HepG2 (cell line): ENCODE results near the gene ABCA8. TPM values are rescaled to one million over a fixed set of nuclear protein-coding genes. Genes with fewer than 3 reads are reported as not detected.
A peak's percentile ranks its signal among the peaks of the same experiment; 100 is the strongest.
"Not testable (repeated sequence)": the region's sequence is repeated elsewhere in the genome, so short reads cannot be mapped to it uniquely, and the experiment has no call there.

Experiments
- ATAC-seq: fragments of 200-7000 bp; cut with Tn5 transposase; 3 replicates; pipeline ENCODE4 v1.9.1; 2020; ENCODE audit warnings: mild to moderate bottlenecking, moderate library complexity
- BruUV-seq: library from RNA; stranded (reverse); fragments of 400-500 nt; replicated peaks from 2 replicates; lab custom pipeline; 2021; lab: Mats Ljungman, UMichigan
- CTCF ChIA-PET: fragments of 300-600 bp; formaldehyde crosslinking; extraction: SDS; loops from one replicate; lab custom pipeline; 2021; ENCODE audit warnings: low total read pairs, inconsistent platforms, low intra/inter-chr PET ratio; lab: Yijun Ruan, JAX
- POLR2A ChIA-PET: fragments of 350-600 bp; sonication (Branson Sonifier 250); formaldehyde crosslinking; loops from one replicate; lab custom pipeline; 2020; ENCODE audit warnings: antibody characterized with exemption, inconsistent platforms; lab: Yijun Ruan, JAX
- DNase-seq: peaks from one replicate; pipeline ENCODE4 v3.0.0-alpha.2; 2015; ENCODE audit warnings: low spot score
- FAIRE-seq: peaks from 3 replicates; lab custom pipeline; 2011; peaks lifted over from hg19 to GRCh38; lab: Jason Lieb, UNC
- H2AFZ ChIP-seq: one replicate; pipeline ENCODE4 v1.6.1; 2011; ENCODE audit warnings: low read length, inconsistent platforms
- H3K27ac ChIP-seq: fragments of 300-600 bp; 3 replicates; pipeline ENCODE4 v1.8.0; 2011; ENCODE audit warnings: mixed run types, mild to moderate bottlenecking, mixed read lengths, low read length, inconsistent platforms; ENCODE audit not compliant: insufficient read depth; ENCODE audit errors: extremely low read length
- H3K27me3 ChIP-seq, 2 experiments: fragments of 200-600 bp in 1 of 2; 2 replicates in 1 of 2; 3 replicates in 1 of 2; pipeline versions ENCODE4 v1.6.0 to v1.8.0; 2011; ENCODE audit warnings: low read length in 2 of 2, mild to moderate bottlenecking in 2 of 2, moderate library complexity in 2 of 2, inconsistent platforms in 1 of 2; ENCODE audit not compliant: insufficient read depth in 2 of 2, control insufficient read depth in 1 of 2
- H3K36me3 ChIP-seq, 2 experiments: fragments of 200-600 bp in 1 of 2; replicated peaks in 1 of 2; 2 replicates in 1 of 2; 3 replicates in 1 of 2; pipeline versions ENCODE4 v1.5.1 to v1.8.0; 2011; ENCODE audit warnings: low read length in 2 of 2, inconsistent platforms in 1 of 2; ENCODE audit not compliant: insufficient read depth in 2 of 2, control insufficient read depth in 1 of 2
- H3K4me1 ChIP-seq: 2 replicates; pipeline ENCODE4 v1.5.1; 2012; ENCODE audit warnings: low read length, inconsistent platforms; ENCODE audit not compliant: insufficient read depth
- H3K4me2 ChIP-seq: 2 replicates; pipeline ENCODE4 v1.6.0; 2011; ENCODE audit warnings: low read depth, low read length, inconsistent platforms
- H3K4me3 ChIP-seq, 3 experiments: fragments of 200-600 bp in 1 of 3; sonication (generic), shearing (Covaris generic) in 1 of 3; replicated peaks in 1 of 3; 2 replicates each; pipeline ENCODE4 v1.5.1; 2011 to 2016; ENCODE audit warnings: low read length in 3 of 3, inconsistent platforms in 2 of 3, low read depth in 2 of 3, mild to moderate bottlenecking in 2 of 3, control low read depth in 1 of 3, mixed read lengths in 1 of 3; ENCODE audit not compliant: insufficient read depth in 1 of 3
- H3K79me2 ChIP-seq: one replicate; pipeline ENCODE4 v1.6.1; 2011; ENCODE audit warnings: low read length, inconsistent platforms; ENCODE audit not compliant: insufficient read depth
- H3K9ac ChIP-seq: 2 replicates; pipeline ENCODE4 v1.6.0; 2011; ENCODE audit warnings: mild to moderate bottlenecking, low read depth, low read length, inconsistent platforms; ENCODE audit not compliant: insufficient read depth
- H3K9me3 ChIP-seq: 2 replicates; pipeline ENCODE4 v1.5.1; 2012; ENCODE audit warnings: mild to moderate bottlenecking, low read length
- H4K20me1 ChIP-seq: 2 replicates; pipeline ENCODE4 v1.6.0; 2011; ENCODE audit warnings: inconsistent platforms, mild to moderate bottlenecking, low read length, moderate library complexity; ENCODE audit not compliant: insufficient read depth
- ARHGAP35 ChIP-seq: sonication (generic); formaldehyde crosslinking; IDR thresholded peaks from 2 replicates; pipeline ENCODE4 v1.9.0; 2022; ENCODE audit warnings: mild to moderate bottlenecking, inconsistent platforms, moderate library complexity, missing genetic modification reagents, borderline replicate concordance
- DMTF1 ChIP-seq: sonication (generic); formaldehyde crosslinking; IDR thresholded peaks from 2 replicates; pipeline ENCODE4 v1.4.0; 2020; ENCODE audit warnings: mild to moderate bottlenecking, missing genetic modification reagents
- DRAP1 ChIP-seq: IDR thresholded peaks from 2 replicates; pipeline ENCODE4 v1.6.1; 2016; ENCODE audit warnings: missing genetic modification reagents, missing compliant biosample characterization
- HOXA7 ChIP-seq: sonication (generic); formaldehyde crosslinking; IDR thresholded peaks from 2 replicates; pipeline ENCODE4 v1.8.1; 2022; ENCODE audit warnings: mild to moderate bottlenecking, missing genetic modification reagents, moderate library complexity
- MTERF4 ChIP-seq: sonication (generic); formaldehyde crosslinking; IDR thresholded peaks from 2 replicates; pipeline ENCODE4 v1.8.0; 2023; ENCODE audit warnings: mild to moderate bottlenecking, missing genetic modification reagents
- ZMYM3 ChIP-seq: sonication (generic); formaldehyde crosslinking; IDR thresholded peaks from 2 replicates; pipeline ENCODE4 v1.5.1; 2020; ENCODE audit warnings: mild to moderate bottlenecking, missing genetic modification reagents
- ZNF430 ChIP-seq: sonication (generic); formaldehyde crosslinking; IDR thresholded peaks from 2 replicates; pipeline ENCODE4 v1.9.0; 2021; ENCODE audit warnings: mild to moderate bottlenecking, missing genetic modification reagents
- ZNF800 ChIP-seq: sonication (generic); formaldehyde crosslinking; IDR thresholded peaks from 2 replicates; pipeline ENCODE4 v1.4.0; 2020; ENCODE audit warnings: missing genetic modification reagents
- WGBS: methylation state at CpG from one replicate; pipeline ENCODE4 v1.1.6; 2017; ENCODE audit warnings: low lambda C conversion rate; 5-methylcytosine and 5-hydroxymethylcytosine counted together
- in situ Hi-C: cut with HindIII; loops from 2 replicates; pipeline ENCODE4 v1.10.0; 2017; ENCODE audit warnings: low pct_unique_long_range_greater_than_20kb; ENCODE audit not compliant: extremely low pct_ligation_motif_present
- intact Hi-C: fragments of 100-400 bp; cut with micrococcal nuclease; formaldehyde crosslinking; loops from one replicate; pipeline ENCODE4 v1.10.0; 2022; ENCODE audit not compliant: unreplicated experiment
- polyA plus RNA-seq, 8 experiments: library from polyadenylated mRNA; depleted of rRNA in 3 of 8; stranded (reverse) in 7 of 8; unstranded in 1 of 8; fragments of >200 nt; fragmentation: Illumina TruSeq in 4 of 8; extraction: Trizol in 4 of 8; gene quantifications; 2 replicates each; pipeline versions ENCODE4 v1.2.1 to v1.2.3, GENCODE V29; 2011 to 2016; ENCODE audit warnings: low read depth in 4 of 8, missing spikeins in 1 of 8, mixed read lengths in 1 of 8; ENCODE audit not compliant: insufficient read depth in 1 of 8
- total RNA-seq, 5 experiments: library from RNA; depleted of rRNA; stranded (reverse); fragments of >200 nt; fragmentation: Illumina TruSeq; extraction: Trizol; gene quantifications; 2 replicates each; pipeline ENCODE4 v1.2.3, GENCODE V29; 2016; ENCODE audit warnings: low read depth in 1 of 5

ABCA8 gene
- total and polyA plus RNA-seq, 2 of the 13 experiments (the other 11 are each of a cell fraction or from before 2014, with no cell fraction given) = 0.05 to 0.18 TPM

- TF ChIP-seq MTERF4 = 0 out of 2 replicates have a peak, but pooled peaks have one; percentile 36
- no peak for TF ChIP-seq HOXA7
- TF ChIP-seq ZMYM3 (CRISPR knock-in tag) = no peak
Observed at GRCh38 chr17:68961214-68961882, 6.2 kb upstream of the ABCA8 start (continued).

DNA sequence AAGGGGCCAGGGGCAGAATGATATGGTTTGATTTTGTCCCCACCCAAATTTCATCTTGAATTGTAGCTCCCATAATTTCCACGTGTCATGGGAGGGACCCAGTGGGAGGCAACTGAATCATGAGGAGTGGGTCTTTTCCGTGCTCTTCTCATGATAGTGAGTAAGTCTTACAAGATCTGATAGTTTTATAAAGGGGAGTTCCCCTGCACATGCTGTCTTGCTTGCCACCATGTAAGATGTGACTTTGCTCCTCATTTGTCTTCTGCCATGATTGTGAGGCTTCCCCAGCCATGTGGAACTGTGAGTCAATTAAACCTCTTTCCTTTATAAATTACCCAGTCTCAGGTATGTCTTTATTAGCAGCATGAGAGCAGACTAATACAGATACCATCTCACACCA, 3.9 kb upstream of the ABCA8 start:
- H3K27ac ChIP-seq, H3K4me3 ChIP-seq, FAIRE-seq, ATAC-seq, H3K4me2 ChIP-seq, intact Hi-C loops, H3K27me3 ChIP-seq, BruUV-seq, H2AFZ ChIP-seq, in situ Hi-C loops, H4K20me1 ChIP-seq, POLR2A ChIA-PET, H3K79me2 ChIP-seq, H3K9me3 ChIP-seq, DNase-seq, H3K36me3 ChIP-seq, CTCF ChIA-PET, H3K9ac ChIP-seq: not testable (repeated sequence)
- peaks cover 10% of the 10 kb centered on the region for H3K4me1 ChIP-seq
- peak; percentile 95 for TF ChIP-seq ZNF430
- WGBS = 54% methylated on average over 2 of the region's 2 CpGs

DNA sequence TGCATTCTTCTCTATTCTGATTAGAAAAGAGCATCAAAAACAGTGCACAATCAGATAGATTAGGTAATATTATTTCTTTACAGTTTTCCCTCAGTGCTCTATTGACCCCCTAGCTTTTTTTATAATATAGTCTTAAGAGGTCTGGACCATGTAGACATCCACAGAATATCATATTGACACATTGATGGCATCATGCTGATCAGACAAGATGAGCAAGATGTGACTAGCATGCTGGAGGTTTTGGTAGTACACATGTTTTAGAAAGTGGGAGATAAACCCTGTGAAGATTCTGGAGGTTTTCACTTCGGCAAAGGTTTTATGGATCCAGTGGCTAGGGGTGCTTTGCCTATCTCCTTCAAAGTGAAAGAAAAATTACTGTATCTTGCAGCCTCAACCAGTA, 2.8 kb upstream of the ABCA8 start:
- Histone ChIP-seq H3K9ac (no peak overlapping the region), H2AFZ (no peak overlapping the region), H3K79me2 (no peaks in the 10 kb centered on the region), H3K4me1 (peaks cover 10% of the 10 kb centered on the region), H3K4me3 (no peak overlapping the region), H3K27me3 (no peaks in the 10 kb centered on the region), H4K20me1 (no peaks in the 10 kb centered on the region), H3K27ac (no peak overlapping the region), H3K9me3 (no peaks in the 10 kb centered on the region), H3K4me2 (no peak overlapping the region), H3K36me3 (no peaks in the 10 kb centered on the region)
- 65% methylated on average over 1 of the region's 1 CpG for WGBS
- in situ Hi-C loops (no loop called here), intact Hi-C loops (no loop called here)
- no peak for DNase-seq
- FAIRE-seq = no peak
- TF ChIP-seq DRAP1 (no peak), ZNF800 (no peak), DMTF1 (CRISPR knock-in tag) (no peak), ARHGAP35 (CRISPR knock-in tag) (no peak)
- BruUV-seq = no TSS peak
- ATAC-seq = no peak
- CTCF ChIA-PET = no interaction called here
- POLR2A ChIA-PET = no interaction called here
